Muscle layer of colon (tissue), 2 donors: Measurements from ENCODE around the gene MAP3K5.

Source experiments
- H3K27ac ChIP-seq: one replicate; pipeline ENCODE4 v1.7.0; 2013; ENCODE audit warnings: low read depth, mild to moderate bottlenecking, low read length, moderate library complexity
- H3K27me3 ChIP-seq, 2 donors: one replicate each; pipeline ENCODE4 v1.7.0; 2013; ENCODE audit warnings: low read length in 2 of 2, mild to moderate bottlenecking in 2 of 2; ENCODE audit not compliant: insufficient read depth in 2 of 2, control insufficient read depth in 1 of 2
- H3K36me3 ChIP-seq: one replicate; pipeline ENCODE4 v1.7.0; 2013; ENCODE audit warnings: mild to moderate bottlenecking, low read length; ENCODE audit not compliant: insufficient read depth
- H3K4me1 ChIP-seq: one replicate; pipeline ENCODE4 v1.7.0; 2013; ENCODE audit warnings: mild to moderate bottlenecking, low read length; ENCODE audit not compliant: insufficient read depth
- H3K4me3 ChIP-seq, 2 donors: one replicate each; pipeline ENCODE4 v1.7.0; 2013; ENCODE audit warnings: low read length in 2 of 2, low read depth in 1 of 2, mild to moderate bottlenecking in 1 of 2, moderate library complexity in 1 of 2
- H3K9ac ChIP-seq: one replicate; pipeline ENCODE4 v1.7.0; 2013; ENCODE audit warnings: low read length
- H3K9me3 ChIP-seq: one replicate; pipeline ENCODE4 v1.7.0; 2013; ENCODE audit warnings: mild to moderate bottlenecking, low read length
- donor health status: abdominal sarcoma.
- donor health status: Adenocarcinoma of cecum.

Gene MAP3K5

DNA sequence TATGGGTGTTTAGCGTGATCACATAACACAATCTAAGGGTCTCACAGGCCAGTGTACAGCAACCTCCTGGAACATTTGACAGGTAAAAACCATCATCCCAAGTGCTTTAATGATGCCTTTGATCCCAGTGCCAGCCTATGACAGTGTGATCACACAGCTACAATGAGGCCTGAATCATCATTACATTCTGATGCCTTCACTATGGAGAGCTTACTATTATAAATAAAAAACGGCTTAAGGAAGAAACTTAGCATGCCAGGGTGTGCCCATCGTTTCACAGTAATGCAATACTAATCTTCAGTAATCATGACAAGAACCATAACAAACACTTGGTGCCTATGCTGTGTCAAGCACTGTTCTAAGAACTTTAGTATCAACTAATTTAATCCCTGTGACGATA lies 253.4 kb downstream of the MAP3K5 start:
- no peak overlapping the region for H3K4me3 ChIP-seq
- H3K9ac ChIP-seq = no peak overlapping the region
- H3K27ac ChIP-seq = no peak overlapping the region
- no peaks in the 10 kb centered on the region for H3K27me3 ChIP-seq
- H3K36me3 ChIP-seq = no peaks in the 10 kb centered on the region
- H3K4me1 ChIP-seq = no peaks in the 10 kb centered on the region
- no peaks in the 10 kb centered on the region for H3K9me3 ChIP-seq

- Histone ChIP-seq H3K9ac (no peak overlapping the region), H3K4me1 (no peaks in the 10 kb centered on the region), H3K27me3 (no peaks in the 10 kb centered on the region), H3K27ac (no peak overlapping the region), H3K36me3 (no peaks in the 10 kb centered on the region), H3K9me3 (no peaks in the 10 kb centered on the region), H3K4me3 (no peak overlapping the region)
Measured at GRCh38 chr6:136535880-136536650, 256.2 kb downstream of the MAP3K5 start.

DNA sequence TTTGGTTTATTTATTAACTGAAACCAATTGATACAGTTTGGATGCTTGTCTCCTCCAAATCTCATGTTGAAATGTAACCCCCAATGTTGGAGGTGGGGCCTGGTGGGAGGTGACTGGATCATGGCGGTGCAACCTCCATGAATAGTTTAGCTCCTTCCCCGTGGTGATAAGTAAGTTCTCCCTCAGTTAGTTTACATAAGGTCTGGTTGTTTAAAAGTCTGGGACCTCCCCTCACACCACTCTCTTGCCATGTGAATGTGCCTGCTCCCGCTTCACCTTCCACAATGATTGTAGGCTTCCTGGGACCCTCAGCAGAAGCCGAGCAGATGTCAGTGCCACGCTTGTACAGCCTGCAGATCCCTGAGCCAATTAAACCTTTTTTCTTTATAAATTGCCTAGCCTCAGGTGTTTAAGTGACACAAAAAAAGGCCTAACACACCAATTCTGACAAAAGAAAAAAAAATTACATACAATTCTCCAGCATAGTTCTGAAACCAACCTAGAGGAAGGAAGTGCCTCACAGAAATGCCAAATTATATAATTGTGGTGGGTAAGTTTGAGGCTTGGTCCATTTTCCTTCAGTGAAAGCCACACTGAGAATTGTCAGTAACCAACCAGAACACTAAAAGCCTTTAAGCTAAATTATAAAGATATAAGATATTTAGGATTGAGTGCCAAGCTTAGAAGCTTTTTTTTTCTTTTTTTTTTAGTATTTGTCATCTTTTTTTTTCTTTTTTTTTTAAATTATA lies 257.1 kb downstream of the MAP3K5 start:
- Histone ChIP-seq H3K36me3 (no peaks in the 10 kb centered on the region), H3K9ac (no peak overlapping the region), H3K27me3 (no peaks in the 10 kb centered on the region), H3K4me3 (no peak overlapping the region), H3K9me3 (no peaks in the 10 kb centered on the region), H3K27ac (no peak overlapping the region), H3K4me1 (no peaks in the 10 kb centered on the region)

- H3K27me3 ChIP-seq = no peaks in the 10 kb centered on the region
- no peaks in the 10 kb centered on the region for H3K4me1 ChIP-seq
- no peak overlapping the region for H3K27ac ChIP-seq
- no peaks in the 10 kb centered on the region for H3K36me3 ChIP-seq
- no peak overlapping the region for H3K9ac ChIP-seq
- no peaks in the 10 kb centered on the region for H3K9me3 ChIP-seq
- no peak overlapping the region for H3K4me3 ChIP-seq
Measured at GRCh38 chr6:136534268-136534667, 258.0 kb downstream of the MAP3K5 start.

DNA sequence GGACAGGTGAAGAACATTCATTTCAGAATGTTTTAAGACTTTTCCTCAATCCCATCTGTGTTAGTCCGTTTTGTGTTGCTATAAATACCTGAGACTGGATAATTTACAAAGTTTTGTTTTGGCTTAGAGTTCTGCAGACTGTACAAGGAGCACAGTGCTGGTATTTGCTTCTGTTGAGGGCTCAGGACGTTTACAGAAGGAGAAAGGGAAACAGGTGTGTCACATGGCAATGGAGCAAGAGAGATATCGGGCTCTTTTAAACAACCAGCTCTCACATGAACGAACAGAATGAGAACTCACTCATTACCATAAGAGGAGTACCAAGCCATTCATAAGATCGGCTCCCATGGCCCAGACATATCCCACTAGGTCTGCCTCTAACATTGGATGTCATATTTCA lies 258.8 kb downstream of the MAP3K5 start:
- H3K4me1 ChIP-seq = no peaks in the 10 kb centered on the region
- no peaks in the 10 kb centered on the region for H3K36me3 ChIP-seq
- no peak overlapping the region for H3K4me3 ChIP-seq
- H3K9me3 ChIP-seq = no peaks in the 10 kb centered on the region
- no peaks in the 10 kb centered on the region for H3K27me3 ChIP-seq
- H3K27ac ChIP-seq = no peak overlapping the region
- H3K9ac ChIP-seq = no peak overlapping the region

DNA sequence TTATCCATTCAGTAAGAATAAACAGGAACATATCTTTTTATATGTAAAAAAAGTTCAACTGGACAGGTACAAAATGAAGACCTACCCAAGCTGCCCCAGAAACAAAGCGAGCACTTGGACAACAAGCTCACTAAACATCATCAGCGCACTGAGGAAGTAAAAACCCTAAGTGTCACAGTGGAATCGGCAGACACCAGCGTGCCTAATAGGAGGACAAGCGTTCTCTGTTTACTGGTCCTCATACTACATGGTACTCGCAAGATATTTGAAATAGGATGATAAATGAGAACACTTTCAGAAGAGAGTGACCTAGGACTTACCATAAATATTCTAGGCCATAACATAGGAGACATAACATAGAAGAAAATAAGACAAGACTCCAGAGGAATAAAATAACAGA lies 260.2 kb downstream of the MAP3K5 start:
- Histone ChIP-seq H3K9me3 (no peaks in the 10 kb centered on the region), H3K4me1 (no peaks in the 10 kb centered on the region), H3K9ac (no peak overlapping the region), H3K27ac (no peak overlapping the region), H3K4me3 (no peak overlapping the region), H3K36me3 (no peaks in the 10 kb centered on the region), H3K27me3 (no peaks in the 10 kb centered on the region)

DNA sequence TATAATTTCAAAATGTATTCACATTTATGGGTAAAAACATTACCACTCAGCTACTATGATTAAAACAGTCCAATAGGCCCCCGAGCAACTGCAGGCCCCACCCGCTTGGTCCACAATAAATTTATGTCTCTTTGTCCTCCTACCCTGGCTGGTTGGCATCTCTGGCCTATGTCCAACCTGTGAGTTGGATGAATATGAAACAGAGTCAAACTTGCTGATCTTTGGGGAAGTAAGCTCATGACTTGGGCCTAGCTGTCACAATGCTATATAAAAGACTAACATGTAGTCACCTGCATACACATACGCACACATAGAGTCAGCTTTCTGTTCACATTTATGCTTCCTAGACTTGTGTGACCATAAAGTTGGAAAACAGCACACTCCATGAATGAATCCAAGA lies 262.6 kb downstream of the MAP3K5 start:
- H3K27me3 ChIP-seq = no peaks in the 10 kb centered on the region
- no peak overlapping the region for H3K4me3 ChIP-seq
- H3K27ac ChIP-seq = no peak overlapping the region
- H3K36me3 ChIP-seq = no peaks in the 10 kb centered on the region
- no peak overlapping the region for H3K9ac ChIP-seq
- no peaks in the 10 kb centered on the region for H3K9me3 ChIP-seq
- H3K4me1 ChIP-seq = no peaks in the 10 kb centered on the region

GRCh38 chr6:136528477-136528876 lies 263.8 kb downstream of the MAP3K5 start:
- no peak overlapping the region for H3K9ac ChIP-seq
- H3K27me3 ChIP-seq = no peaks in the 10 kb centered on the region
- H3K36me3 ChIP-seq = no peaks in the 10 kb centered on the region
- no peak overlapping the region for H3K27ac ChIP-seq
- H3K4me1 ChIP-seq = no peaks in the 10 kb centered on the region
- no peak overlapping the region for H3K4me3 ChIP-seq
- no peaks in the 10 kb centered on the region for H3K9me3 ChIP-seq

GRCh38 chr6:136527831-136528230 lies 264.4 kb downstream of the MAP3K5 start:
- Histone ChIP-seq H3K9me3 (no peaks in the 10 kb centered on the region), H3K36me3 (no peaks in the 10 kb centered on the region), H3K27ac (no peak overlapping the region), H3K4me3 (no peak overlapping the region), H3K9ac (no peak overlapping the region), H3K4me1 (no peaks in the 10 kb centered on the region), H3K27me3 (no peaks in the 10 kb centered on the region)

- no peaks in the 10 kb centered on the region for H3K27me3 ChIP-seq
- no peak overlapping the region for H3K9ac ChIP-seq
- H3K36me3 ChIP-seq = no peaks in the 10 kb centered on the region
- no peak overlapping the region for H3K4me3 ChIP-seq
- no peaks in the 10 kb centered on the region for H3K4me1 ChIP-seq
- no peaks in the 10 kb centered on the region for H3K9me3 ChIP-seq
- no peak overlapping the region for H3K27ac ChIP-seq
Measured at GRCh38 chr6:136526937-136527336, 265.3 kb downstream of the MAP3K5 start.

DNA sequence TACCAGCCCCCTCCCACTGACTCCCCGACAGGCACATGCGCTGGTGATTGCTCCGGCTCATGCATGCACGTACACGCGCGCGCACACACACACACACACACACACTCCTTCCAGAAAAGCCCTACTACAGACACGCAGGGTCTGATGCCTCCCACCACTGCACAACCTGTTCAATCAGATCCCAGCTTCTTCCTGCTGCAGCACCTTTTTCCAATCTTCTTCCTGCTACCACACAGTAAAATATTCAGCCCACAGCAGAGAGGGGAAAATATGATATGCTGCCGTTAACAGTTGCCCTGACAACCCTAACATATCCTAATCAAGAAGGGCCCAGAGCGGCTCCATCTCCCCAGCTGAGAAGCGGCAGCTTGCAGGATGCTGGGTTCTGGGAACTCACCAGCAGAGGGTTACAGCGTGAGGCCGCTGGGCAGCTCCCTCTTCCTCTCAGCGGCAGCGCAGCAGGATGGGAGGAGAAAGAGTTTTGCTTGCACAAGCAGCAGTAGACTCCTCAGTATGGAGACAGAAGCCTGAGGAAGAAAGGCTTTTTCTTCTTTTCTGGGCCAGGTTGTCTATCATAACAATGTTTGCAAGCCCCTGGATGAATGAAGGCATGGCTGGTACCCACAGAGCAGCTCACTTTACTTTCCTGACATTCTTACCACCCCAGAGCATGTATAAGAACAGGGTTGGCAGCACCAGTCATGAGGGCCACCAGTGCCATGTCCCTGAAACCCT lies 265.9 kb downstream of the MAP3K5 start:
- Histone ChIP-seq H3K9me3 (no peaks in the 10 kb centered on the region), H3K27me3 (no peaks in the 10 kb centered on the region), H3K9ac (no peak overlapping the region), H3K4me3 (no peak overlapping the region), H3K4me1 (no peaks in the 10 kb centered on the region), H3K36me3 (no peaks in the 10 kb centered on the region), H3K27ac (no peak overlapping the region)
